GM19455 (cell line): ENCODE data around the gene PDE3A.
"Not testable (repeated sequence)": the region's sequence is repeated elsewhere in the genome, so short reads cannot be mapped to it uniquely, and the experiment has no call there.

Experiments used
- ATAC-seq: cut with Tn5 transposase; IDR thresholded peaks from one replicate; pipeline ENCODE4 v1.9.1; 2021; ENCODE audit not compliant: unreplicated experiment

The PDE3A gene

GRCh38 chr12:20372326-20373096 lies 4.2 kb downstream of the PDE3A start:
- no peak for ATAC-seq

GRCh38 chr12:20374795-20375194 lies 6.5 kb downstream of the PDE3A start:
- ATAC-seq = no peak

DNA sequence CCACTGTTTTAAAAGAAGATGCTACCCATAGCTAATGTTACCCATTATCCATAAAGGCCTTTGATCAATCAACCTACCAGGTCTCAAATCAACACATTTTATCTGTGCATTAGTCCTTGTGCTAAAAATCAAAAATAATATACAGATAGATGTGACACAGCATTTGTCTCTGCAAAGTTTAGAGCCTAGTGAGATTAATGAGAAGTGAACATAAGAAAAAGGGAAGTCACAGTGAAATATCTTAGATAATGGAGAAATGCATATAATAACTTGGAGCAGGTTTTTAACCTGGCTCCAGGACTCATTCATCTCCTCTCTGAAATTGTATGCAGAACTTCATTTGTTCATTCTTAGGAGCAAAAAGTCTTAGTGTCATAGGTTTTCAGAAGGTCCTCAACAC lies 7.2 kb downstream of the PDE3A start:
- ATAC-seq = no peak

- no peak for ATAC-seq
These were observed 8.6 kb downstream of the PDE3A start for GRCh38 chr12:20376984-20377383.

GRCh38 chr12:20377750-20378149 lies 9.4 kb downstream of the PDE3A start:
- ATAC-seq = no peak

DNA sequence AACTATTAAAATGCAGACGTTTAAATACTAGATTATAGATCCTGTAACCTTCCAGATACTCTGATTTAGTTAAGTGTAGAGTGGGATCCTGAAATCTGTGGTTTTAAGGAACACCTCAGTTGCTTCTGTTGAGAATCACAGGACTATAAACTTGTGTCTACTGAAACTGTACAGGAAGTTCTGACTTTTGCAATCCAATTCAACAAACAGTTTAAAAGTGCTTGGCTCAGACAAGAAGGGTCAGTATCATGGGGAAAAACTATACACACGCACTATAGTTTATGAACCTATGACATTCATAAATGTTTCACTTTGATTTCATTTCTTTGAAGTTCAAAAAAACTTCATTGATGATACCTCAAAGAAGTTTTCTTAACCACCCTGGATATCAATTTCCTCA lies 13.8 kb downstream of the PDE3A start:
- ATAC-seq = no peak

DNA sequence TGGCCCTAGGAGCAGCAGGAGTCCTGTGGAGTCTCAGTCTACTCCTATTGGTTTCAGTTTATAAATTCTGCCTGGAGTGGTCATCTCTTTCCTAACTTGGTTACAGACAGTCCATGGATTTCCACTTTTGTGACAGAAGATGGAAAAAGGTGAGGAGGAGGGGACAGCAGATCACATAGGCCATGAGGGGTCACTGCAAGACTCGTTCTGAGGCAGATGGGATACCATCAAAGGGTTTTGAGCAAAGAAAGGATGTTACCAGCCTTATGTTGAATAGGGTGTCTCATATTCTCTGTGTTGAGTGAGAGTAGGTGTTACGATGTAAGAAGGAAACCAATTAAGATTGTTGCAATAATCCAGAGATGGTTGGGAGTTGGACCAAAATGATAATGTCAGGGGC lies 15.3 kb downstream of the PDE3A start:
- no peak for ATAC-seq

DNA sequence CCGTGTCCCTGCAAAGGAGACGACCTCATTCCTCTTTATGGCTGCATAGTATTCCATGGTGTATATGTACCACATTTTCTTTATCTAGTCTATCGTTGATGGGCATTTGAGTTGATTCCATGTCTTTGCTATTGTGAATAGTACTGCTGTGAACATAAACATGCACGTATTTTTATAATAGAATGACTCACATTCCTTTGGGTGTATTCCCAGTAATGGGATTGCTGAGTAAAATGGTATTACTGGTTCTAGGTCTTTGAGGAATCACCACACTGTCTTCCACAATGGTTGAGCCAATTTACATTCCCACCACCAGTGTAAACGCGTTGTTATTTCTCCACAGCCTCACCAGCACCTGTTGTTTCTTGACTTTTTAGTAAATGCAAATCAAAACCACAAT lies 16.5 kb downstream of the PDE3A start:
- ATAC-seq = not testable (repeated sequence)

- ATAC-seq = no peak
These were observed 22.5 kb downstream of the PDE3A start for GRCh38 chr12:20390846-20391245.

DNA sequence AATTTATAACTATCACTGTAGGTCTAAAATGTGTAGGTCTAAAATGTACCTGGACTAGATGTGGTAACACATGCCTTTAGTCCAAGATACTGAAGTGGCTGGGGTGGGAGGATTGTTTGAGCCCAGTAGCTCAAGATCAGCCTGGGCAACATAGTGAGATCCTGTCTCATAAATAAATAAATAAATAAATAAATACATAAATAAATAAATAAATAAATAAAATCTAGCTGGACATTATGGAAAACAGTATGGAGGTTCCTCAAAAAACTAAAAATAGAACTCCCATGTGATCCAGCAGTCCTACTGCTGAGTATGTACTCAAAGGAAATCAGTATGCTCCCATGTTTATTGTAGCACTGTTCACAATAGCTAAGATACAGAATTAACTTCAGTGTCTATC lies 24.0 kb downstream of the PDE3A start:
- ATAC-seq = no peak

- ATAC-seq = no peak
These were observed 25.4 kb downstream of the PDE3A start for GRCh38 chr12:20393707-20394106.

- ATAC-seq = no peak
These were observed 27.6 kb downstream of the PDE3A start for GRCh38 chr12:20395791-20396550.

DNA sequence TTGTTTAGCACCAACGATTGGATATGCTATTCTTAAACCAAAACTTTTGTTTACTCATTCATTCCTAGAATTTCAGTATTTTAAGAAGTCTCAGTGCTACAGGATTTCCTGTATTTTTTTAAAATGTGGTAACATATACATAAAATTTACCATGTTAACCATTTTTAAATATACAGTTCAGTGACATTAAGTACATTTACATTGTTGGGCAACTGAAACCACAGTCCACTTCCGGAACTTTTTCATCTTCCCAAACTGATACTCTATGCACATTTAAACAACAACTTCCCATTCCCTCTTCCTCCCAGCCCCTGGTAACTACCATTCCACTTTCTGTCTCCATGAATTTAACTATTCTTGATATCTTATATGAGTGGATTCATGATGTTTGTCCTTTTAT lies 30.3 kb downstream of the PDE3A start:
- ATAC-seq = no peak

DNA sequence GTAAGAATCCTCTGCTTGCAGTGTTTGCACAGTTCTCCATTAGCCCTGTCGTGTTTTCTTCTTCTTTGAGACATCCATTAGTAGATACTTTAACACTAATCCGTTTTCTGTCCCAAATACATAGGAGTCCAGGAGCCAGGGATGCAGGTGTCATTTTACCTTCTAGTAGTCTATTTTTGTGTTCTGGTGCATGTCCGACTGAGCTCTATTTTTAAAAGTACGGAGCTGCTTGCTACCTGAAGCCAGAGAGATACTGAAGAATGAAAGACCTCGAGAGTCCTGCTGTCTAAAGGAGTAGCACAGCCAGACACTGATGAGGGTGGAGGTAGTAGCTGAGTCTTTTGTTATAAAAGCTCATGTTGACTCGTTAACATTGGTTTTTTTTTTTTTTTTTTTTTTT lies 31.7 kb downstream of the PDE3A start:
- no peak for ATAC-seq

- ATAC-seq = no peak
These were observed 34.9 kb downstream of the PDE3A start for GRCh38 chr12:20403230-20403629.

DNA sequence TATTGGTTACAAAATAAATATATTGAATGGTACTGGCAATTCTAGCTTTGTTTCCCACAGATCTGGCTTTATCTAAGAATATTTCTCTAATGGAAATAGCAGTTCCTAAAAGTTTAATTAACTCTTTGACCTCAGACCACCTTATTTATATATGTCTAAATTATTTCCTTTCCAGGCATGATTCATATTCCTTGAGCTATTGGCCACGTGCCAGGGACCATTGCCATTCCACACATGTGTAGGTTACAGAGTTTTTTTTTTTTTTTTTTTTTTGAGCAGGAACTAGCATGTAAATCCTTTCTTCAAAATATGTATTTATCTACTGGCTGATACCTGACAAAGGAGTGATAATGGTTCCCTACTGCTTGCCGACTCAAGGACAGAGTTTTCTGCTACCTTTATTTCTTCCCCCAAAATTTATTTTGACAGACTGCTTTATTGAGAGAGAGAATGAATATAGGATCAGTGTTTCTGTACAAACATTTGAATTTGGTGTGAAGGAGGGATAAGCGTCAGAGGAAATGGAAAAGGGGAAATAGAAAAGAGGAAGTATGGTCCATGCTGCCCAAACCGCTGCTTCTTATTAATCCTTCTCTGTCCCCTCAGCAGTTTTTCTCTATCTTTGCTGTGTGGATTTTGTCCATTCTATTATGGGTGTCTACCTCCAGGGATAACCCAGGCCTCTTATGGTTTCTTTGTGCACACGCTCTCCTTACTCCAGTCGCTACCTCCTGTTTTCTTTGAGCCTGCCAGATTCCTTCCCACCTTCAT lies 36.4 kb downstream of the PDE3A start:
- ATAC-seq = no peak

- no peak for ATAC-seq
These were observed 41.5 kb downstream of the PDE3A start for GRCh38 chr12:20409607-20410377.

DNA sequence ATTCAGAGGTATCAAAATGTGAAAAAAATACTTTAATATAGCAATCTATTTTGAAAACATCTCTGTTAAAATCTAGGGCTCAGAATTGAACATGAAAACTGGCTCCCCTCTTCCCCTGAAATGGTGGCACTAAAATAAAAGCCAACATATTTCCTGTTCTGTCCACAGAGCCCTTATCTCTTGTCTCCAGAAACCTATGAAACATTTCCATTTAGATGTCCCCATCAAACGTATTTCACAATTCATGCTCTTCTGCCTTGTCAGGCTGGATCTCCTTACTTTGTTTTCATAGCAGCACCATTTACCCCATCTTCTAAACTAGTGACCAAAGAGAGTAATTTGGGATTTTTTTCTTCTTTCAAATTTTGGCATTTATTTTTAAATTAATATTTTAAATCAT lies 42.4 kb downstream of the PDE3A start:
- ATAC-seq = no peak

DNA sequence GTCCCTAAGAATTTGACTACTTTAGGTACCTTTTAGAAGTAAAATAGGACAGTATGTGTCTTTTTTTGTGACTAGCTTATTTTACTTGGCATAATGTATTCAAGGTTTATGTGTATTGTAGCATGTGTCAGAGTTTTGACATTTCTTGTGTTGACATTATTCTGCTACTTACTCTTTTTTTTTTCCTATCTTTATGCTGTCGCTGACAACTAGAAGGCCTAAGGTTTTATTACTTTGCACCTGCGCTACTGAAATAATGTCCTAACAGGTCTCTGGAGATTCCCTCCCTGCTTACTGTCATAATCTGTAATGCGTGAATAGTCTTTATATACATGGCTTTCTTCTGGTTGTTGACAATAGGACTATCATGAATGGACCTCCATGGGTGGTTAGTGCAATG lies 43.0 kb downstream of the PDE3A start:
- no peak for ATAC-seq

- no peak for ATAC-seq
These were observed 46.7 kb downstream of the PDE3A start for GRCh38 chr12:20415028-20415427.

GRCh38 chr12:20415641-20416040 lies 47.3 kb downstream of the PDE3A start:
- ATAC-seq = no peak
